ENCODE results near the gene DTX4.

- TF ChIP-seq EZH2 (IDR thresholded peaks at IDR 0.05; ENCODE audit: borderline replicate concordance, low read length) (no peak), CTCF (IDR thresholded peaks at IDR 0.05; ENCODE audit: low read length) (no peak)
Observed at GRCh38 chr11:59175091-59175501, 3.2 kb downstream of the DTX4 start.
